Vagina (tissue), 2 donors: ENCODE measurements around the gene STAP2. TPM values are rescaled to one million over a fixed set of nuclear protein-coding genes. Genes with fewer than 3 reads are reported as not detected.
"Not testable (repeated sequence)": the region's sequence is repeated elsewhere in the genome, so short reads cannot be mapped to it uniquely, and the experiment has no call there.

Experiments used
- DNase-seq, 2 donors: peaks; one replicate each; pipeline ENCODE4 v3.0.0-alpha.2; 2017; ENCODE audit errors: extremely low spot score in 2 of 2
- H3K27ac ChIP-seq: fragments of 200-600 bp; sonication (generic); one replicate; pipeline ENCODE4 v1.5.1; 2019
- H3K27me3 ChIP-seq: fragments of 200-600 bp; sonication (generic); one replicate; pipeline ENCODE4 v1.5.1; 2019
- H3K36me3 ChIP-seq, 2 donors: fragments of 200-600 bp; sonication (generic); one replicate each; pipeline ENCODE4 v1.5.1; 2017 to 2019
- H3K4me1 ChIP-seq: fragments of 200-600 bp; sonication (generic); one replicate; pipeline ENCODE4 v1.5.1; 2019
- H3K4me3 ChIP-seq, 2 donors: fragments of 200-600 bp; sonication (generic); 1 replicate in 1 of 2; 2 replicates in 1 of 2; pipeline ENCODE4 v1.5.1; 2016 to 2019
- H3K9me3 ChIP-seq: fragments of 200-600 bp; sonication (generic); one replicate; pipeline ENCODE4 v1.5.1; 2019
- CTCF ChIP-seq, 3 experiments: fragments of 450-650 bp in 2 of 3; fragments of 200-600 bp in 1 of 3; sonication (generic) in 1 of 3; IDR thresholded peaks; one replicate each; pipeline ENCODE4 v1.5.1; 2017 to 2019; ENCODE audit warnings: antibody characterized with exemption in 3 of 3, mild to moderate bottlenecking in 2 of 3, moderate library complexity in 2 of 3
- POLR2A ChIP-seq, 2 donors: fragments of 450-650 bp; IDR thresholded peaks; one replicate each; pipeline ENCODE4 v1.6.1; 2017; ENCODE audit warnings: antibody characterized with exemption in 2 of 2, mild to moderate bottlenecking in 2 of 2, moderate library complexity in 2 of 2
- POLR2AphosphoS5 ChIP-seq, 2 donors: sonication (generic); formaldehyde crosslinking; IDR thresholded peaks; one replicate each; pipeline ENCODE4 v1.9.0; 2017; ENCODE audit warnings: antibody characterized with exemption in 2 of 2, mild to moderate bottlenecking in 2 of 2, low read depth in 1 of 2; ENCODE audit not compliant: insufficient read depth in 1 of 2
- intact Hi-C: fragments of 100-400 bp; cut with DNase I; formaldehyde crosslinking; loops from one replicate; pipeline ENCODE4 v1.15.1; 2023
- total RNA-seq: library from RNA; depleted of rRNA; stranded (reverse); fragments of >200 nt; gene quantifications from one replicate; pipeline ENCODE4 v1.2.3, GENCODE V29; 2016

Gene STAP2
- total RNA-seq, 1 donor from 2014 or later = 29.2 TPM

GRCh38 chr19:4334929-4335570, 3.6 kb downstream of the STAP2 start:
- DNase-seq = no peak
- intact Hi-C loops = no loop called here
- Histone ChIP-seq H3K9me3 (no peaks in the 10 kb centered on the region), H3K4me1 (peaks cover 6% of the 10 kb centered on the region), H3K36me3 (no peaks in the 10 kb centered on the region), H3K27ac (no peak overlapping the region), H3K4me3 (no peak overlapping the region), H3K27me3 (no peaks in the 10 kb centered on the region)
- TF ChIP-seq POLR2AphosphoS5 (IDR thresholded peaks at IDR 0.05; ENCODE audit: insufficient read depth in 1 of 2, low read depth in 1 of 2) (no peak), CTCF (IDR thresholded peaks at IDR 0.05) (no peak), POLR2A (IDR thresholded peaks at IDR 0.05) (no peak)

GRCh38 chr19:4329858-4330257, 8.8 kb downstream of the STAP2 start:
- no peaks in the 10 kb centered on the region for H3K36me3 ChIP-seq
- intact Hi-C loops = no loop called here
- H3K4me1 ChIP-seq = peaks cover 22% of the 10 kb centered on the region
- H3K4me3 ChIP-seq = no peak overlapping the region
- no peaks in the 10 kb centered on the region for H3K9me3 ChIP-seq
- no peaks in the 10 kb centered on the region for H3K27me3 ChIP-seq
- no peak for TF ChIP-seq POLR2A (IDR thresholded peaks at IDR 0.05)
- TF ChIP-seq POLR2AphosphoS5 (IDR thresholded peaks at IDR 0.05; ENCODE audit: insufficient read depth in 1 of 2, low read depth in 1 of 2) = no peak
- no peak for TF ChIP-seq CTCF (IDR thresholded peaks at IDR 0.05)
- DNase-seq = no peak
- no peak overlapping the region for H3K27ac ChIP-seq

GRCh38 chr19:4328991-4329681, 9.5 kb downstream of the STAP2 start:
- peak overlapping the region; percentile 52 to 54 for H3K4me3 ChIP-seq
- H3K4me1 ChIP-seq = peaks cover 22% of the 10 kb centered on the region
- H3K9me3 ChIP-seq, H3K27me3 ChIP-seq, H3K36me3 ChIP-seq, intact Hi-C loops, DNase-seq: not testable (repeated sequence)
- H3K27ac ChIP-seq = peak overlapping the region; percentile 27

- intact Hi-C loops = no loop called here
- DNase-seq = peak in 1 of 2 donors; percentile 97
- H3K27ac ChIP-seq = peak overlapping the region; percentile 39
- H3K4me1 ChIP-seq = peaks cover 22% of the 10 kb centered on the region
- TF ChIP-seq POLR2A (IDR thresholded peaks at IDR 0.05) (peak in 1 of 2 donors; percentile 11), POLR2AphosphoS5 (IDR thresholded peaks at IDR 0.05; ENCODE audit: insufficient read depth in 1 of 2, low read depth in 1 of 2) (peak in 1 of 2 donors; percentile 75), CTCF (IDR thresholded peaks at IDR 0.05) (no peak)
- H3K27me3 ChIP-seq = no peaks in the 10 kb centered on the region
- peak overlapping the region; percentile 52 to 54 for H3K4me3 ChIP-seq
- no peaks in the 10 kb centered on the region for H3K9me3 ChIP-seq
- H3K36me3 ChIP-seq = no peaks in the 10 kb centered on the region
These were observed 10.2 kb downstream of the STAP2 start for GRCh38 chr19:4328243-4328990.

- Histone ChIP-seq H3K27me3 (no peaks in the 10 kb centered on the region), H3K27ac (peak overlapping the region; percentile 39), H3K4me3 (peak overlapping the region; percentile 52 to 53), H3K36me3 (no peaks in the 10 kb centered on the region), H3K4me1 (peaks cover 22% of the 10 kb centered on the region), H3K9me3 (no peaks in the 10 kb centered on the region)
- DNase-seq = no peak
- intact Hi-C loops = no loop called here
- TF ChIP-seq CTCF (IDR thresholded peaks at IDR 0.05) (no peak), POLR2AphosphoS5 (IDR thresholded peaks at IDR 0.05; ENCODE audit: insufficient read depth in 1 of 2, low read depth in 1 of 2) (no peak), POLR2A (IDR thresholded peaks at IDR 0.05) (no peak)
These were observed 10.8 kb downstream of the STAP2 start for GRCh38 chr19:4327877-4328242.
